WI38 (cell line): ENCODE results near the gene GPRIN3.

Source experiments
- H3K4me3 ChIP-seq: 2 replicates; pipeline ENCODE4 v1.5.1; 2011; ENCODE audit warnings: low read depth, mild to moderate bottlenecking, control low read depth, low read length
- TF ChIP-seq, protein P1 (sequence below): IDR thresholded peaks from 2 replicates; pipeline ENCODE4 v1.5.1; 2012; ENCODE audit warnings: low read depth, mild to moderate bottlenecking, control low read depth, low read length

Gene GPRIN3

DNA sequence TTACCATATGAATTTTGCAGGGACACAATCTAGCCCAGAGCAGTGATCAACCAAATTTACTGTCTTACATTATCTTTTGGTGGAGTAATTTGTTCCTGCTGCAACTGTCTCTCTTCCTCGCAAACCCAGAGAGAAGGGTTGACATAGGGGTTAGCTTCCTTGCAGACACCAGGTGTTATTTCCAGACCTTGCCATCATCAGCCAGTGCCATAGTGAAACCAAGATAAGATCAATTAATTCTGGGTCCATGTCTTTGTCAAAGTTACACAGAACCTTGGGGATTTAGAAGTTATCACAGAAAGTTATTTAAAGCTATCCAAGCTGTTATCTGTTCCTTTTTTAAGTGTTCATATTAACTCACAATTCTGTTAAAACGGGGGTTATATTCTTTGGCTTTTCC, 23.6 kb upstream of the GPRIN3 start:
- TF ChIP-seq, protein P1, sequence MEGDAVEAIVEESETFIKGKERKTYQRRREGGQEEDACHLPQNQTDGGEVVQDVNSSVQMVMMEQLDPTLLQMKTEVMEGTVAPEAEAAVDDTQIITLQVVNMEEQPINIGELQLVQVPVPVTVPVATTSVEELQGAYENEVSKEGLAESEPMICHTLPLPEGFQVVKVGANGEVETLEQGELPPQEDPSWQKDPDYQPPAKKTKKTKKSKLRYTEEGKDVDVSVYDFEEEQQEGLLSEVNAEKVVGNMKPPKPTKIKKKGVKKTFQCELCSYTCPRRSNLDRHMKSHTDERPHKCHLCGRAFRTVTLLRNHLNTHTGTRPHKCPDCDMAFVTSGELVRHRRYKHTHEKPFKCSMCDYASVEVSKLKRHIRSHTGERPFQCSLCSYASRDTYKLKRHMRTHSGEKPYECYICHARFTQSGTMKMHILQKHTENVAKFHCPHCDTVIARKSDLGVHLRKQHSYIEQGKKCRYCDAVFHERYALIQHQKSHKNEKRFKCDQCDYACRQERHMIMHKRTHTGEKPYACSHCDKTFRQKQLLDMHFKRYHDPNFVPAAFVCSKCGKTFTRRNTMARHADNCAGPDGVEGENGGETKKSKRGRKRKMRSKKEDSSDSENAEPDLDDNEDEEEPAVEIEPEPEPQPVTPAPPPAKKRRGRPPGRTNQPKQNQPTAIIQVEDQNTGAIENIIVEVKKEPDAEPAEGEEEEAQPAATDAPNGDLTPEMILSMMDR = no peak
- no peak overlapping the region for H3K4me3 ChIP-seq

DNA sequence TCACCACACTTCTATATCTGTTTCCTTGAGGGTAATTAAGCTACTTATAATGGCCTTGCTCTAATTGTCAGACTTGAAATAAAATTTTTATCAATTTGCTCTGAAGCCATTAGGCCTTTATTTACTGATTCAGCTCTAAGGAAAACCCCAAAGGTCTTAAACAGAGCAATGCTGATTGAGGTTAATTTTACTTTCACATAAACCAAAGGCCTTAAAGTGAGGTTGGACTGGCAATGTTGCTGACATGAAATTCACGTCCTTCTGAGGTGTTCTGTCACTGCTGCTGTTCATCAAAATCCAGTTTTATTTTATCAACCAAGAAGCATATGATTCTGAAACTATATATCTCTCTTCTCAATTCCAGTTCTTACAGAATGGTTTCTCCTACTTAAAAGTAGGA, 21.7 kb upstream of the GPRIN3 start:
- H3K4me3 ChIP-seq = no peak overlapping the region
- TF ChIP-seq, protein P1 = no peak

DNA sequence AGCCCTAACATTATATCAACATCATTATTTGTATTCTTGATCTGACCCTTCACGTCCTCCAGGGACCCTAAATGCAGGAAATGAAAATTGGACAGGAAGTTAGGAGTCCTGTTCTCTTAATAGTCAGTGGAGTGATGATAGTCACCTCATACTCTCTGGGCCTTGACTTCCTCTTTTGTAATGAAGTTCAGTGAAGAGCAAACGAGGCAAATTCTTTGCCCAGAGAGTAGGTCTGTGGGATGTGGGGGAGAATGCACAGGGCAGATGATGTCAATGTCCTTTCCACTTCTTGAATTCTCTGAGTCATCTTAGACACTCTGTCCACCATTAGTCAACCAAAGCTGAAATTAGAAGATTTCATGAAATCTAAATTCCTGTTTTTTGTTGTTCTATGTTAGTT, 17.1 kb upstream of the GPRIN3 start:
- H3K4me3 ChIP-seq = no peak overlapping the region
- TF ChIP-seq, protein P1 = no peak

DNA sequence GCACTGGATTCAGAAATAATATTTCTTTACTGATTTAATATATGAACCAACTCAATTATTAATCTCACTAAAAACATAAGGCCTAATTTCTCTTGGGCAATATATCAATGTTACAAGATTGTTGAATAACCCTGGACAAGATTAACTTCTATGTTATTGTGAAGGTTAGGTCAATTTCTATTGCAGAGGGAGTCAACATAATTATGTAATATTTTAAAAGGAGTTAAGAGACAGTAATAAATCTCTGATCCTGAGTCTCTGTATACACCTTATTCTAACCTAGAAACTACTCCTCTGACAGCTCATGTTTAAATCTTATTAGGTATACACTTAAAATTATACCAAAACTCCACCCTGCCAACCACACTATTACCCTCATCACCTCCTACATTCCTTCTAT, 15.1 kb upstream of the GPRIN3 start:
- no peak overlapping the region for H3K4me3 ChIP-seq
- TF ChIP-seq, protein P1 = no peak

DNA sequence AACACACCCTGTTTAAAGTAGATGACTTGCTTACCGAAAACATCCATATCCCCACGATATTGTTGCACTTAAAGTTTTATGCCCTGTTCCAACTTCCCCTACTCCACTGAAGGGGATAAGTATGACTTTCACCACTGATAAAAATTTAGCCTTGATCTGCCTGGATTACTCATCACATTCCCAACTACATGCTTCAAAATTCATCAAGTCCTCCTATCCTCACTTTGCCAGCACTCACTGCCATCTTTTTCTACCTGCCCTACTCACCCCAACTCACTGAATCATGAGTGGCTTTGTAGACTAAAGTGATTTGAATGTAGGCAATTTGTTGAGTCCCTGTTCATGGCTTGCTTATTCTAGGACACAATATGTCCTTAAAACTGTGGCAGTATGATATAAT, 12.2 kb upstream of the GPRIN3 start:
- H3K4me3 ChIP-seq = no peak overlapping the region
- TF ChIP-seq, protein P1 = no peak

DNA sequence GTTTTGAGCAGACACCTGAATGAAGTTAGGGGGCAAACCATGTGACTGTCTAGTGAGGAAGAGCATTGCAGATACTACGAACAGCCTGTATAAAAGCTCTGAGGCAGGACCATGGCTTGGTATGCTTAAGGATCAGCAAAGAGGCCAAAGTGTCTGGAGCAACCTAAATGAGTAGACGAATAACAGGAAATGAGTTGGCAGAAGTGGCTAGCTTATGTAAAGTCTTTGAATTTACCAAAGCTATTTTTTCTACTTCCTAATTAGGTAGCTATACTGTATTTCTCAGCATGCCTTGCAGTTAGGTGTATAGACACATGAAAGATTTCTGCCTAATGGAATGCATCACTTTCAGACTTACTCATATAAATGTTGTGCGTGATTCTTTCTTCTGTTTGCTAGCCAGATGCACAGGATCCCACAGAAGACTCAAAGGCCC, 9.3 kb upstream of the GPRIN3 start:
- TF ChIP-seq, protein P1 = no peak
- H3K4me3 ChIP-seq = no peak overlapping the region

DNA sequence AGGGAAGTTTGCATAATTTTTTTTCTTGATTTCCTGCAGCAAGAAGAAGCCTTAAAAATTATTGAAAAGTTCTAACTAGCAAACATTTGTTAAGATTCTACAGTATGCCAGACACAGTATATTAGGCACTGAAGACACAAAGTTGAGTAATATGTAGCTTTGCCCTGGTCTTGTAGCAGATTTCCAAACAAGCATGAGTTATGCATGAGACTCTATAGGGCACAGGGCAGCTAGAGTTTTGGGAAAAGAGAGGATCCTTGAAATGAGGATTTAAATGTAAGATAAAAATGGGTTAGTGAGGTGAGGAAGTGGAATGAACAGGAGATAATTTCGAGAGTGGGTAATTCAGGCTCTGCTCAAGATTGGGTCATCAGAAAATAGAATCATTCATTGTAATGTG, 8.6 kb upstream of the GPRIN3 start:
- TF ChIP-seq, protein P1 = no peak
- no peak overlapping the region for H3K4me3 ChIP-seq
